Uterus (tissue), 2 donors: Measurements from ENCODE around the gene ATP9B.

Source experiments
- CTCF ChIP-seq, 4 experiments: fragments of 200-600 bp in 2 of 4; fragments of 450-650 bp in 2 of 4; sonication (generic) in 2 of 4; IDR thresholded peaks; one replicate each; pipeline ENCODE4 v1.5.1; 2016 to 2019; ENCODE audit warnings: antibody characterized with exemption in 4 of 4, mild to moderate bottlenecking in 2 of 4, moderate library complexity in 1 of 4
- POLR2A ChIP-seq, 2 donors: fragments of 450-650 bp; IDR thresholded peaks; one replicate each; pipeline ENCODE4 v1.6.1; 2016; ENCODE audit warnings: antibody characterized with exemption in 2 of 2, mild to moderate bottlenecking in 1 of 2, moderate library complexity in 1 of 2

- no peak for TF ChIP-seq CTCF (IDR thresholded peaks at IDR 0.05)
- TF ChIP-seq POLR2A (IDR thresholded peaks at IDR 0.05): no peak
Observed at GRCh38 chr18:79203017-79203605, 133.9 kb downstream of the ATP9B start.
